Tibial nerve (tissue), 4 donors: Measurements from ENCODE around the gene TSN.
"Not testable (repeated sequence)": the region's sequence is repeated elsewhere in the genome, so short reads cannot be mapped to it uniquely, and the experiment has no call there.

Experiments used
- CTCF ChIP-seq, 5 experiments: fragments of 200-600 bp in 3 of 5; fragments of 450-650 bp in 2 of 5; sonication (generic) in 3 of 5; IDR thresholded peaks; one replicate each; pipeline ENCODE4 v1.5.1; 2016 to 2019; ENCODE audit warnings: antibody characterized with exemption in 5 of 5, mild to moderate bottlenecking in 3 of 5, moderate library complexity in 2 of 5
- EP300 ChIP-seq, 2 donors: sonication (generic); formaldehyde crosslinking; IDR thresholded peaks; one replicate each; pipeline ENCODE4 v1.6.1; 2017; ENCODE audit warnings: antibody characterized with exemption in 2 of 2, mild to moderate bottlenecking in 1 of 2
- POLR2A ChIP-seq, 2 donors: fragments of 450-650 bp; IDR thresholded peaks; one replicate each; pipeline ENCODE4 v1.6.1; 2017; ENCODE audit warnings: antibody characterized with exemption in 2 of 2, mild to moderate bottlenecking in 2 of 2, moderate library complexity in 2 of 2

- not testable (repeated sequence) for TF ChIP-seq CTCF, POLR2A, EP300 (IDR thresholded peaks at IDR 0.05)
Measured at GRCh38 chr2:121734544-121734943, 20.9 kb upstream of the TSN start.
